GM18951 (cell line): ENCODE data around the gene DBI.
"Not testable (repeated sequence)": the region's sequence is repeated elsewhere in the genome, so short reads cannot be mapped to it uniquely, and the experiment has no call there.

Experiments
- POLR2A ChIP-seq: IDR thresholded peaks from 4 replicates; pipeline ENCODE4 v1.6.1; 2011; ENCODE audit warnings: mild to moderate bottlenecking; ENCODE audit not compliant: insufficient read length, insufficient read depth; ENCODE audit errors: extremely low read depth
- in situ Hi-C: fragments of 300-500 bp; cut with MboI; formaldehyde crosslinking; loops from one replicate; pipeline ENCODE4 v1.12.0; 2022; ENCODE audit warnings: low sequenced_read_pairs, mixed read lengths, inconsistent platforms; ENCODE audit not compliant: unreplicated experiment

Gene DBI

GRCh38 chr2:119372778-119373568 lies 6.2 kb downstream of the DBI start:
- in situ Hi-C loops = no loop called here
- TF ChIP-seq POLR2A = no peak

- in situ Hi-C loops = not testable (repeated sequence)
These were observed 7.3 kb downstream of the DBI start for GRCh38 chr2:119373907-119374745.

DNA sequence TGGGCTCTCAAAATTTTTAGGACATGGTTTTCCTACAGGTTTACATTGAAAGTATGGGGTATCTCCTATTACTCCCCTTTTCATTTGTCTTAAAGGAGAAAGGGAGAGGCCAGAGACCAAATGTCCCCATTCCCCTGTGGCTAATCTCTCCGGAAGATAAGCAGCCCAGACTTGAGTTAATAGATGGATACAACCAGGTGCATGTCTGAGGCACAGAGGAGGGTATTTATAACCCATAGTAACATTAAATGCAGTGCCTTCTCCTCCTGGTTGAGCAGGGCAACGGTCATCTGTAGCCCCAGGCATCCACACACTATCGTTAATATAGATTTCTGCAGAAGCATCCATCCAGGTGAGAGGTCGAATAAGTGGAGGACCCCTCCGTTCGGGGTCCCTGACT lies 9.6 kb downstream of the DBI start:
- in situ Hi-C loops = not testable (repeated sequence)

DNA sequence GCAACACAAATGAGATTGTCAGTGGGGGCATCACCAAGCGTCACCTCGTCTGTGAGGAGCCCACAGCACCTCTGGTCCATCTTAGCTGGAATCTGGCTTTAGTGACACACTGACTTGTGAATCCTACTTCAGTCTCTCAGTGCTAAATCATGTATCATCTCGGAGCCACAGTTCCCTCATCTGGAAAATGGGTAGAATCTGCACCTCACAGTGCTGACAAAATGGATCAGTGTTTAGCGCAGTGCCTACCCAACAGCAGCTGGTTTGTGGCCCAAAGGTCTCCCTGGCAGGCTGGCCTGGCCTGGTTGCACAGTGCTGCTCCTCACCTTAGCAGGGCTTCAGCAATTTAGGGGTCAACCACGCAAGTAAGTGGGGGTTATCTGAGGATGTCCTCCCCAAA lies 10.0 kb downstream of the DBI start:
- in situ Hi-C loops = no loop called here

GRCh38 chr2:119377294-119377992 lies 10.7 kb downstream of the DBI start:
- in situ Hi-C loops = no loop called here
- no peak for TF ChIP-seq POLR2A

More for the DNA sequence above, 10.0 kb downstream of the DBI start:
- TF ChIP-seq POLR2A = no peak

- TF ChIP-seq POLR2A = no peak
- in situ Hi-C loops = no loop called here
These were observed 11.2 kb downstream of the DBI start for GRCh38 chr2:119377993-119378345.

DNA sequence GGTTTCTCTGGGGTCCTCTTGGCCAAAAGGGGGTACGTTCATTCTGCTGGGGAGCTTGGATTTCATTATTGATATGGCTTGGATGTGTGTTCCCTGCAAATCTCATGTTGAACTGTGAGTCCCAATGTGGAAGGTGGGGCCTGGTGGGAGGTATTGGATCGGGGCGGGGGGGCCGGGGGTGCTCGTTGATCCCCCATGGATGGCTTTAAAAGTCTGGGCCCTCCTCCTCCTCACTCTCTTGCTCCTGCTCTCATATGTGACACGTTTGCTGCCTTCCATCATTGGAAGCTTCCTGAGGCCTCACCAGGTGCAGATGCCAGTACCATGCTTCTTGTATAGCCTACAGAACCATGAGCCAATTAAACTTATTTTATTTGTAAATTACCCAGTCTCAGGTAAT lies 11.8 kb downstream of the DBI start:
- in situ Hi-C loops = no loop called here
- TF ChIP-seq POLR2A = no peak

GRCh38 chr2:119383410-119384140 lies 16.8 kb downstream of the DBI start:
- in situ Hi-C loops = no loop called here
- TF ChIP-seq POLR2A = no peak

DNA sequence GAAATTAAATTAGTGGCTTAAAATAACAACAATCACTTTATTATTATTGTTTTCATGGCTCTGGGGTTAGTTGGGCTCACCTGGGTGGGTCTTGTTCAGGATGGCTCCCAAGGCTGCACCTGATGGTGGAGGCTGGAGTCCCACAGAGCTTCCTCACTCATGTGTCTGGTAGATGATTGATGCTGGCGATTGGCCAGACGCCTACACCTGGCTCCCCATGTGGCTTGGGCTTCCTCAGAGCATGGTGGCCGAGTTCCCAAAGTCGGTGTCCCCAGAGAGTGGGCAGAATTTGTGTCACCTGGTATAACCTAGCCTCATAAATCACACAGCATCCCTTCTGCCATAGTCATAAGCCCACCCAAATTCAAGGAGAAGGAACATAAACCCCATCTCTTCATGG lies 18.2 kb downstream of the DBI start:
- no peak for TF ChIP-seq POLR2A
- in situ Hi-C loops = no loop called here

- in situ Hi-C loops = no loop called here
- no peak for TF ChIP-seq POLR2A
These were observed 18.7 kb downstream of the DBI start for GRCh38 chr2:119385466-119385865.

DNA sequence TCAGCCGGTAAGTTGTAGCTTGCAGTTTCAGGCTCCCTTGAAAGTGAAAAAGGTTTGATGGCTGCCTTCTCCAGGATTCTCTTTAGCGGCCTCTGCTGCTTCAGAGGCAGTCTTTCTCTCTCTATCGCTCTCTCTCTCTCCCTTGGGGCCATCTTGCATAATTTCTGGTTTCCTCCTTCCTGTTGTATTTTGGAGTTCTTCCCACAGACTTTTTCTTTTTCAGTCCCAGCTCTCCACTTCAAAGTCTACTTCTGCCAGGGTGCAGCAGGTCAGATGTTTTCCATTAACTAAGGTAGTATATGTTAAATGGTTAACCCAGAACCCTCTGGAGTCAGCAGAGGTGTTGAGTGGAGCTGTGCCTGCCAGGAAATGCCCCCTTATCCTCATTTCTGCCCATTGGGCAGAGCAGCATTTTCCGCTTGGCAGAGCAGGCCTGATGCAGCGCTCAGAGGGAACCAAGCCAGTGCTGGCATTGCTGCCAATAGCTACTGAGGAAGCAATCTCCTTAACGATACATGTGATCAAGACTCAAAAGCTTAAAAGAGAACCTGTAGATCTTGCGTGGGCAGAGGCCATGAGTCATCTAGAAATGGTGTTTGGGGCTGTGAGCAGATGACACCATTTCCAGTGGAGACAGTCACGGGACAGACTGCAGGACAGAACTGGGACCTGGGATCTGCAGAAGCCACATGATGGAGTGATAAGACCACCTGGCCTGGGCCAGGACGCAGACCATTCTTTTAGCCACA lies 20.8 kb downstream of the DBI start:
- in situ Hi-C loops = no loop called here
- no peak for TF ChIP-seq POLR2A

DNA sequence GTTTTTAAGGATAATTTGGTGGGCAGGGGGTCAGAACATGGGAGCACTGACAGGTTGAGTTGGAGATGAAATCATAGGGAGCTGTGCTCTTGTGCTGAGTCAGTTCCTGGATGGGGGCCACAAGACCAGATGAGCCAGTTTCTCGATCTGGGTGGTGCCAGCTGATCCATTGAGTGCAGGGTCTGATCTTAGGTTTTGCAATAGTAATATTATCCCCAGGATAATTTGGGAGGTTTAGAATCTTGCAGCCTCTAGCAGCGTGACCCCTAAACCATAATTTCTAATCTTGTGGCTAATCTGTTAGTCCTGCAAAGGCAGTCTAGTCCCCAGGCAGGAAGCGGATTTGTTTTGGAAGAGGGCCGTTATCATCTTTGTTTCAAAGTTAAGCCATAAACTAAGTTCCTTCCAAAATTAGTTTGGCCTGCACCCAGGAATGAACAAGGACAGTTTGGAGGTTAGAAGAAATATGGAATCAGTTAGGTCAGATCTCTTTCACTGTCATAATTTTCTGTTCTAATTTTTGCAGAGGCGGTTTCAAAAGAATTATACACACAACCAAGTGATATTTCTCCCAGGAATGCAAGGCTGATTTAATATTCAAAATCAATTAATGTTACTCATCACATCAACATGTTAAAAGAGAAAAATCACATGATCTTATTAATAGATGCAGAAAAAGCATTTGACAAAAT lies 23.0 kb downstream of the DBI start:
- TF ChIP-seq POLR2A = no peak
- in situ Hi-C loops = no loop called here
